ENCODE data around the gene ETV1.

Gene ETV1

GRCh38 chr7:13898957-13899670 is 90.4 kb downstream of the ETV1 start:
- H3K4me1 ChIP-seq (ENCODE audit: control insufficient read depth, insufficient read depth, low read length): no peaks in the 10 kb centered on the region
- H3K9me3 ChIP-seq (ENCODE audit: control insufficient read depth, insufficient read depth, low read length): no peaks in the 10 kb centered on the region
- no peak overlapping the region for H3K9ac ChIP-seq (ENCODE audit: low read depth, low read length)
- H3K27me3 ChIP-seq (ENCODE audit: control insufficient read depth, insufficient read depth, low read length): no peaks in the 10 kb centered on the region
- no peak overlapping the region for H3K4me3 ChIP-seq (ENCODE audit: low read depth, low read length)
- no peaks in the 10 kb centered on the region for H3K36me3 ChIP-seq (ENCODE audit: control insufficient read depth, insufficient read depth, low read length)

- Histone ChIP-seq H3K9ac (ENCODE audit: low read depth, low read length) (no peak overlapping the region), H3K4me3 (ENCODE audit: low read depth, low read length) (no peak overlapping the region), H3K36me3 (ENCODE audit: control insufficient read depth, insufficient read depth, low read length) (no peaks in the 10 kb centered on the region), H3K9me3 (ENCODE audit: control insufficient read depth, insufficient read depth, low read length) (no peaks in the 10 kb centered on the region), H3K27me3 (ENCODE audit: control insufficient read depth, insufficient read depth, low read length) (no peaks in the 10 kb centered on the region), H3K4me1 (ENCODE audit: control insufficient read depth, insufficient read depth, low read length) (no peaks in the 10 kb centered on the region)
Observed at GRCh38 chr7:13897819-13898218, 91.6 kb downstream of the ETV1 start.

- Histone ChIP-seq H3K36me3 (ENCODE audit: control insufficient read depth, insufficient read depth, low read length) (no peaks in the 10 kb centered on the region), H3K9ac (ENCODE audit: low read depth, low read length) (no peak overlapping the region), H3K4me3 (ENCODE audit: low read depth, low read length) (no peak overlapping the region), H3K4me1 (ENCODE audit: control insufficient read depth, insufficient read depth, low read length) (no peaks in the 10 kb centered on the region), H3K9me3 (ENCODE audit: control insufficient read depth, insufficient read depth, low read length) (no peaks in the 10 kb centered on the region), H3K27me3 (ENCODE audit: control insufficient read depth, insufficient read depth, low read length) (no peaks in the 10 kb centered on the region)
Observed at GRCh38 chr7:13894954-13895353, 94.5 kb downstream of the ETV1 start.

- Histone ChIP-seq H3K9ac (ENCODE audit: low read depth, low read length) (no peak overlapping the region), H3K9me3 (ENCODE audit: control insufficient read depth, insufficient read depth, low read length) (no peaks in the 10 kb centered on the region), H3K4me3 (ENCODE audit: low read depth, low read length) (no peak overlapping the region)
Observed at GRCh38 chr7:13894377-13894776, 95.1 kb downstream of the ETV1 start.

GRCh38 chr7:13890793-13891192 is 98.7 kb downstream of the ETV1 start:
- no peak overlapping the region for H3K4me3 ChIP-seq (ENCODE audit: low read depth, low read length)
- no peaks in the 10 kb centered on the region for H3K27me3 ChIP-seq (ENCODE audit: control insufficient read depth, insufficient read depth, low read length)
- no peaks in the 10 kb centered on the region for H3K4me1 ChIP-seq (ENCODE audit: control insufficient read depth, insufficient read depth, low read length)
- no peaks in the 10 kb centered on the region for H3K36me3 ChIP-seq (ENCODE audit: control insufficient read depth, insufficient read depth, low read length)
- no peaks in the 10 kb centered on the region for H3K9me3 ChIP-seq (ENCODE audit: control insufficient read depth, insufficient read depth, low read length)
- no peak overlapping the region for H3K9ac ChIP-seq (ENCODE audit: low read depth, low read length)

More at GRCh38 chr7:13894377-13894776, 95.1 kb downstream of the ETV1 start:
- Histone ChIP-seq H3K27me3 (ENCODE audit: control insufficient read depth, insufficient read depth, low read length) (no peaks in the 10 kb centered on the region), H3K4me1 (ENCODE audit: control insufficient read depth, insufficient read depth, low read length) (no peaks in the 10 kb centered on the region), H3K36me3 (ENCODE audit: control insufficient read depth, insufficient read depth, low read length) (no peaks in the 10 kb centered on the region)

GRCh38 chr7:13886356-13886755 is 103.1 kb downstream of the ETV1 start:
- H3K4me3 ChIP-seq (ENCODE audit: low read depth, low read length): no peak overlapping the region
- H3K36me3 ChIP-seq (ENCODE audit: control insufficient read depth, insufficient read depth, low read length): no peaks in the 10 kb centered on the region
- H3K9me3 ChIP-seq (ENCODE audit: control insufficient read depth, insufficient read depth, low read length): no peaks in the 10 kb centered on the region
- H3K4me1 ChIP-seq (ENCODE audit: control insufficient read depth, insufficient read depth, low read length): no peaks in the 10 kb centered on the region
- no peaks in the 10 kb centered on the region for H3K27me3 ChIP-seq (ENCODE audit: control insufficient read depth, insufficient read depth, low read length)
- no peak overlapping the region for H3K9ac ChIP-seq (ENCODE audit: low read depth, low read length)

GRCh38 chr7:13882051-13882450 is 107.4 kb downstream of the ETV1 start:
- Histone ChIP-seq H3K4me1 (ENCODE audit: control insufficient read depth, insufficient read depth, low read length) (no peaks in the 10 kb centered on the region), H3K9me3 (ENCODE audit: control insufficient read depth, insufficient read depth, low read length) (no peaks in the 10 kb centered on the region), H3K36me3 (ENCODE audit: control insufficient read depth, insufficient read depth, low read length) (no peaks in the 10 kb centered on the region), H3K9ac (ENCODE audit: low read depth, low read length) (no peak overlapping the region), H3K27me3 (ENCODE audit: control insufficient read depth, insufficient read depth, low read length) (no peaks in the 10 kb centered on the region), H3K4me3 (ENCODE audit: low read depth, low read length) (no peak overlapping the region)

- H3K4me1 ChIP-seq (ENCODE audit: control insufficient read depth, insufficient read depth, low read length): no peaks in the 10 kb centered on the region
- H3K9ac ChIP-seq (ENCODE audit: low read depth, low read length): no peak overlapping the region
- no peaks in the 10 kb centered on the region for H3K27me3 ChIP-seq (ENCODE audit: control insufficient read depth, insufficient read depth, low read length)
- no peaks in the 10 kb centered on the region for H3K36me3 ChIP-seq (ENCODE audit: control insufficient read depth, insufficient read depth, low read length)
- H3K4me3 ChIP-seq (ENCODE audit: low read depth, low read length): no peak overlapping the region
- H3K9me3 ChIP-seq (ENCODE audit: control insufficient read depth, insufficient read depth, low read length): no peaks in the 10 kb centered on the region
Observed at GRCh38 chr7:13880789-13881188, 108.7 kb downstream of the ETV1 start.

- no peak overlapping the region for H3K9ac ChIP-seq (ENCODE audit: low read depth, low read length)
- H3K9me3 ChIP-seq (ENCODE audit: control insufficient read depth, insufficient read depth, low read length): no peaks in the 10 kb centered on the region
- no peaks in the 10 kb centered on the region for H3K4me1 ChIP-seq (ENCODE audit: control insufficient read depth, insufficient read depth, low read length)
- no peaks in the 10 kb centered on the region for H3K27me3 ChIP-seq (ENCODE audit: control insufficient read depth, insufficient read depth, low read length)
- H3K4me3 ChIP-seq (ENCODE audit: low read depth, low read length): no peak overlapping the region
- no peaks in the 10 kb centered on the region for H3K36me3 ChIP-seq (ENCODE audit: control insufficient read depth, insufficient read depth, low read length)
Observed at GRCh38 chr7:13879994-13880686, 109.3 kb downstream of the ETV1 start.

- H3K9me3 ChIP-seq (ENCODE audit: control insufficient read depth, insufficient read depth, low read length): no peaks in the 10 kb centered on the region
- no peaks in the 10 kb centered on the region for H3K4me1 ChIP-seq (ENCODE audit: control insufficient read depth, insufficient read depth, low read length)
- H3K4me3 ChIP-seq (ENCODE audit: low read depth, low read length): no peak overlapping the region
- no peaks in the 10 kb centered on the region for H3K27me3 ChIP-seq (ENCODE audit: control insufficient read depth, insufficient read depth, low read length)
- no peak overlapping the region for H3K9ac ChIP-seq (ENCODE audit: low read depth, low read length)
- H3K36me3 ChIP-seq (ENCODE audit: control insufficient read depth, insufficient read depth, low read length): no peaks in the 10 kb centered on the region
Observed at GRCh38 chr7:13879143-13879542, 110.3 kb downstream of the ETV1 start.

- H3K36me3 ChIP-seq (ENCODE audit: control insufficient read depth, insufficient read depth, low read length): no peaks in the 10 kb centered on the region
- H3K9me3 ChIP-seq (ENCODE audit: control insufficient read depth, insufficient read depth, low read length): no peaks in the 10 kb centered on the region
- H3K27me3 ChIP-seq (ENCODE audit: control insufficient read depth, insufficient read depth, low read length): no peaks in the 10 kb centered on the region
- H3K9ac ChIP-seq (ENCODE audit: low read depth, low read length): no peak overlapping the region
- no peaks in the 10 kb centered on the region for H3K4me1 ChIP-seq (ENCODE audit: control insufficient read depth, insufficient read depth, low read length)
- H3K4me3 ChIP-seq (ENCODE audit: low read depth, low read length): no peak overlapping the region
Observed at GRCh38 chr7:13878154-13878553, 111.3 kb downstream of the ETV1 start.

GRCh38 chr7:13875496-13876074 is 113.9 kb downstream of the ETV1 start:
- no peaks in the 10 kb centered on the region for H3K4me1 ChIP-seq (ENCODE audit: control insufficient read depth, insufficient read depth, low read length)
- no peaks in the 10 kb centered on the region for H3K9me3 ChIP-seq (ENCODE audit: control insufficient read depth, insufficient read depth, low read length)
- H3K4me3 ChIP-seq (ENCODE audit: low read depth, low read length): no peak overlapping the region
- no peaks in the 10 kb centered on the region for H3K27me3 ChIP-seq (ENCODE audit: control insufficient read depth, insufficient read depth, low read length)
- H3K9ac ChIP-seq (ENCODE audit: low read depth, low read length): no peak overlapping the region
- no peaks in the 10 kb centered on the region for H3K36me3 ChIP-seq (ENCODE audit: control insufficient read depth, insufficient read depth, low read length)
